ENCODE data around the gene PLEKHG2. TPM values are rescaled to one million over a fixed set of nuclear protein-coding genes. Genes with fewer than 3 reads are reported as not detected.

Gene PLEKHG2
- polyA plus RNA-seq, 1 donor from 2014 or later = 14.3 TPM

DNA sequence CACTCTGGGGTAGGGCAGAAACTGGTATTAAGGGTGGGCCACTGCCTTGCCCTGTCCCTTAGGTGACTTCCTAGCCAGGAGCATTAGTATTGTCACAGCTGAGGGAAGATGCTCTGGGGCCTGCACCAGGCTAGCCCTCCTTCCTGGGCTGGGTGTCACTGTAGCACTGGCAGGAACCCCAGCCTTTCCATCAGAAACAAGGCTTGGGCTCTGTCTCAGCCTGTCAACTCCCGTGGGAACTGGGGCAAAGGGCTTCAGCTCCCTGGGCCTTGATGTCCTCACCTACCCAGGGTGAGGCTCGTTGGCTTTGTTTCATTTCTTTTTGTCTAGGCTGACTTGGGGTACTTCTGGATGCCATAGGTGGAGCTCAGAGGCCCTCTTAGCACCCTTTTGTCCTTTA, 39.5 kb upstream of the PLEKHG2 start:
- H3K27ac ChIP-seq (ENCODE audit: low read length) = no peak overlapping the region
- H3K27me3 ChIP-seq (ENCODE audit: insufficient read depth, low read depth, low read length) = no peaks in the 10 kb centered on the region
- H3K36me3 ChIP-seq (ENCODE audit: insufficient read depth, low read length) = peaks cover 3% of the 10 kb centered on the region
- no peak overlapping the region for H3K4me3 ChIP-seq (ENCODE audit: low read length)
- no peaks in the 10 kb centered on the region for H3K79me2 ChIP-seq (replicated peaks; ENCODE audit: insufficient read depth, low read length)
- H4K20me1 ChIP-seq (ENCODE audit: insufficient read depth) = no peaks in the 10 kb centered on the region
- TF ChIP-seq SMC3 (conservative IDR thresholded peaks at IDR 0.05; ENCODE audit: poor library complexity) (no peak), EZH2 (IDR thresholded peaks at IDR 0.05; ENCODE audit: borderline replicate concordance, insufficient read depth, low read length, poor library complexity, severe bottlenecking) (no peak), POLR2AphosphoS5 (IDR thresholded peaks at IDR 0.05) (no peak), TAF1 (IDR thresholded peaks at IDR 0.05; ENCODE audit: low read depth) (no peak), RAD21 (conservative IDR thresholded peaks at IDR 0.05) (no peak), EP300 (conservative IDR thresholded peaks at IDR 0.05; ENCODE audit: poor library complexity, severe bottlenecking) (no peak), MXI1 (conservative IDR thresholded peaks at IDR 0.05; ENCODE audit: poor library complexity, severe bottlenecking) (no peak), CTCF (IDR thresholded peaks at IDR 0.05; ENCODE audit: poor library complexity, severe bottlenecking) (no peak), REST (IDR thresholded peaks at IDR 0.05; ENCODE audit: borderline replicate concordance) (no peak)
- no peak overlapping the region for H3K4me2 ChIP-seq (ENCODE audit: low read length)
- no peaks in the 10 kb centered on the region for H3K9me2 ChIP-seq (ENCODE audit: insufficient read depth, low read length)
- H2AFZ ChIP-seq (ENCODE audit: low read depth, low read length) = no peak overlapping the region
- no peaks in the 10 kb centered on the region for H3F3A ChIP-seq (ENCODE audit: insufficient read depth, low read length, poor library complexity, severe bottlenecking)
- no peak overlapping the region for H3K9ac ChIP-seq (ENCODE audit: low read length)
- no peaks in the 10 kb centered on the region for H3K9me3 ChIP-seq (ENCODE audit: low read length)

GRCh38 chr19:39375929-39376328, 36.5 kb upstream of the PLEKHG2 start:
- H3K9me2 ChIP-seq (ENCODE audit: insufficient read depth, low read length) = no peaks in the 10 kb centered on the region
- TF ChIP-seq EZH2 (IDR thresholded peaks at IDR 0.05; ENCODE audit: borderline replicate concordance, insufficient read depth, low read length, poor library complexity, severe bottlenecking) = no peak
- no peak for TF ChIP-seq POLR2AphosphoS5 (IDR thresholded peaks at IDR 0.05)
- no peak for TF ChIP-seq MXI1 (conservative IDR thresholded peaks at IDR 0.05; ENCODE audit: poor library complexity, severe bottlenecking)
- TF ChIP-seq CTCF (IDR thresholded peaks at IDR 0.05; ENCODE audit: poor library complexity, severe bottlenecking) = no peak
- no peak for TF ChIP-seq TAF1 (IDR thresholded peaks at IDR 0.05; ENCODE audit: low read depth)
- no peak for TF ChIP-seq RAD21 (conservative IDR thresholded peaks at IDR 0.05)
- TF ChIP-seq REST (IDR thresholded peaks at IDR 0.05; ENCODE audit: borderline replicate concordance) = no peak

More at GRCh38 chr19:39375929-39376328, 36.5 kb upstream of the PLEKHG2 start:
- no peak overlapping the region for H3K9ac ChIP-seq (ENCODE audit: low read length)
- H3K4me2 ChIP-seq (ENCODE audit: low read length) = no peak overlapping the region
- no peaks in the 10 kb centered on the region for H3K27me3 ChIP-seq (ENCODE audit: insufficient read depth, low read depth, low read length)
- H3K4me3 ChIP-seq (ENCODE audit: low read length) = no peak overlapping the region
- no peaks in the 10 kb centered on the region for H3K36me3 ChIP-seq (ENCODE audit: insufficient read depth, low read length)
- H4K20me1 ChIP-seq (ENCODE audit: insufficient read depth) = no peaks in the 10 kb centered on the region
- no peaks in the 10 kb centered on the region for H3K9me3 ChIP-seq (ENCODE audit: low read length)
- H3K79me2 ChIP-seq (replicated peaks; ENCODE audit: insufficient read depth, low read length) = no peaks in the 10 kb centered on the region
- no peak overlapping the region for H2AFZ ChIP-seq (ENCODE audit: low read depth, low read length)
- H3F3A ChIP-seq (ENCODE audit: insufficient read depth, low read length, poor library complexity, severe bottlenecking) = no peaks in the 10 kb centered on the region
- no peak overlapping the region for H3K27ac ChIP-seq (ENCODE audit: low read length)

Measured in neural cell (in vitro differentiated cells).